GM12865 (cell line): ENCODE data around the gene RBM23.

ENCODE experiments used
- DNase-seq: peaks from one replicate; pipeline ENCODE4 v3.0.0; 2010; ENCODE audit warnings: low read depth
- H3K4me3 ChIP-seq: 2 replicates; pipeline ENCODE4 v1.5.1; 2011; ENCODE audit warnings: mild to moderate bottlenecking, low read depth, low read length, control low read depth
- CTCF ChIP-seq: IDR thresholded peaks from 2 replicates; pipeline ENCODE4 v1.5.1; 2011; ENCODE audit warnings: low read length, control low read depth, low read depth, inconsistent platforms; ENCODE audit not compliant: insufficient read depth; ENCODE audit errors: missing control alignments

The RBM23 gene

GRCh38 chr14:22903742-22904087, 15.2 kb downstream of the RBM23 start:
- no peak for DNase-seq
- no peak overlapping the region for H3K4me3 ChIP-seq
- no peak for TF ChIP-seq CTCF

- H3K4me3 ChIP-seq = no peak overlapping the region
- TF ChIP-seq CTCF = no peak
- no peak for DNase-seq
Measured at GRCh38 chr14:22901799-22902198, 17.1 kb downstream of the RBM23 start.

- DNase-seq = peak; percentile 82
- H3K4me3 ChIP-seq = no peak overlapping the region
- peak; percentile 59 for TF ChIP-seq CTCF
Measured at GRCh38 chr14:22900081-22900799, 18.7 kb downstream of the RBM23 start.

GRCh38 chr14:22898302-22899090, 20.5 kb downstream of the RBM23 start:
- TF ChIP-seq CTCF = no peak
- no peak overlapping the region for H3K4me3 ChIP-seq
- no peak for DNase-seq

- no peak for TF ChIP-seq CTCF
- DNase-seq = no peak
- no peak overlapping the region for H3K4me3 ChIP-seq
Measured at GRCh38 chr14:22897357-22897756, 21.6 kb downstream of the RBM23 start.

GRCh38 chr14:22896760-22897159, 22.2 kb downstream of the RBM23 start:
- H3K4me3 ChIP-seq = no peak overlapping the region
- TF ChIP-seq CTCF = no peak
- no peak for DNase-seq
